GM12875 (cell line): ENCODE results near the gene KRT5.

Experiments used
- H3K4me3 ChIP-seq: one replicate; pipeline ENCODE4 v1.5.1; 2011; ENCODE audit warnings: low read depth, low read length, control low read depth
- CTCF ChIP-seq: IDR thresholded peaks from 2 replicates; pipeline ENCODE4 v1.5.1; 2011; ENCODE audit warnings: low read depth, mild to moderate bottlenecking, control low read depth, inconsistent platforms, low read length, moderate library complexity, borderline replicate concordance; ENCODE audit not compliant: insufficient read depth

The KRT5 gene

GRCh38 chr12:52558781-52559445 lies 38.7 kb upstream of the KRT5 start:
- no peak for TF ChIP-seq CTCF
- no peak overlapping the region for H3K4me3 ChIP-seq

- no peak overlapping the region for H3K4me3 ChIP-seq
Observed at GRCh38 chr12:52557476-52557875, 37.3 kb upstream of the KRT5 start.

GRCh38 chr12:52555577-52555976 lies 35.4 kb upstream of the KRT5 start:
- H3K4me3 ChIP-seq: no peak overlapping the region
- no peak for TF ChIP-seq CTCF

More at GRCh38 chr12:52557476-52557875, 37.3 kb upstream of the KRT5 start:
- no peak for TF ChIP-seq CTCF

GRCh38 chr12:52552681-52553195 lies 32.5 kb upstream of the KRT5 start, which contains the start of gene KRT71:
KRT71 (minus strand) TSS chr12:52553145; CDS start chr12:52553077, 68 bp downstream.
- TF ChIP-seq CTCF: no peak
- H3K4me3 ChIP-seq: no peak within 1 kb of the TSS

- TF ChIP-seq CTCF: no peak
Observed at GRCh38 chr12:52552055-52552454, 31.9 kb upstream of the KRT5 start.

GRCh38 chr12:52551216-52551865 lies 31.1 kb upstream of the KRT5 start:
- TF ChIP-seq CTCF: no peak
- H3K4me3 ChIP-seq: no peak overlapping the region

More at GRCh38 chr12:52552055-52552454, 31.9 kb upstream of the KRT5 start:
- H3K4me3 ChIP-seq: no peak overlapping the region
